Hepatocyte (in vitro differentiated cells): Measurements from ENCODE around the gene LCAT. TPM values are rescaled to one million over a fixed set of nuclear protein-coding genes. Genes with fewer than 3 reads are reported as not detected.
A peak's percentile ranks its signal among the peaks of the same experiment; 100 is the strongest.

Experiments
- DNase-seq: peaks from one replicate; pipeline ENCODE4 v3.0.0-alpha.2; 2016; ENCODE audit warnings: low spot score
- H2AFZ ChIP-seq: fragments of 200-600 bp; sonication (generic); 2 replicates; pipeline ENCODE4 v1.6.0; 2016; ENCODE audit warnings: antibody characterized with exemption, mild to moderate bottlenecking
- H3K27ac ChIP-seq: fragments of 200-600 bp; sonication (generic); 2 replicates; pipeline ENCODE4 v1.5.1; 2016; ENCODE audit warnings: mild to moderate bottlenecking
- H3K27me3 ChIP-seq: fragments of 200-600 bp; sonication (generic); 2 replicates; pipeline ENCODE4 v1.6.1; 2016
- H3K36me3 ChIP-seq: fragments of 200-600 bp; sonication (generic); replicated peaks from 2 replicates; pipeline ENCODE4 v1.5.1; 2016; ENCODE audit warnings: low read depth; ENCODE audit not compliant: insufficient read depth
- H3K4me1 ChIP-seq: fragments of 200-600 bp; sonication (generic); 2 replicates; pipeline ENCODE4 v1.5.1; 2016; ENCODE audit warnings: mild to moderate bottlenecking, moderate library complexity; ENCODE audit not compliant: insufficient read depth
- H3K4me2 ChIP-seq: fragments of 200-600 bp; sonication (generic); 2 replicates; pipeline ENCODE4 v1.6.0; 2016
- H3K4me3 ChIP-seq: fragments of 200-600 bp; sonication (generic); 2 replicates; pipeline ENCODE4 v1.5.1; 2016; ENCODE audit warnings: mild to moderate bottlenecking
- H3K79me2 ChIP-seq: fragments of 200-600 bp; sonication (generic); 2 replicates; pipeline ENCODE4 v1.6.0; 2017; ENCODE audit warnings: mild to moderate bottlenecking
- H3K9me2 ChIP-seq: fragments of 200-600 bp; sonication (generic); replicated peaks from 2 replicates; pipeline ENCODE4 v1.6.0; 2017; ENCODE audit warnings: mild to moderate bottlenecking; ENCODE audit not compliant: insufficient read depth
- H3K9me3 ChIP-seq: fragments of 200-600 bp; sonication (generic); 2 replicates; pipeline ENCODE4 v1.5.1; 2016; ENCODE audit warnings: low read depth, mild to moderate bottlenecking
- H4K20me1 ChIP-seq: fragments of 200-600 bp; sonication (generic); 2 replicates; pipeline ENCODE4 v1.6.0; 2016; ENCODE audit warnings: mild to moderate bottlenecking; ENCODE audit not compliant: insufficient read depth, poor library complexity, severe bottlenecking
- EZH2 ChIP-seq: fragments of 200-600 bp; sonication (generic); IDR thresholded peaks from 2 replicates; pipeline ENCODE4 v1.6.1; 2016; ENCODE audit warnings: antibody characterized with exemption, mild to moderate bottlenecking, borderline replicate concordance
- EZH2phosphoT487 ChIP-seq: fragments of 200-600 bp; sonication (generic); IDR thresholded peaks from one replicate; pipeline ENCODE4 v1.6.1; 2018; ENCODE audit warnings: antibody characterized with exemption, mild to moderate bottlenecking, low read depth, moderate library complexity; ENCODE audit not compliant: unreplicated experiment, severe bottlenecking
- WGBS: methylation state at CpG from one replicate; pipeline ENCODE4 v1.1.6; 2016; ENCODE audit warnings: low lambda C conversion rate; ENCODE audit errors: missing lambda C conversion rate; 5-methylcytosine and 5-hydroxymethylcytosine counted together
- polyA plus RNA-seq: library from polyadenylated mRNA; unstranded; fragments of >200 nt; fragmentation: Nextera tagmentation; extraction: Ambion mirVana; gene quantifications from 2 replicates; pipeline ENCODE4 v1.2.1, GENCODE V29; 2016
- total RNA-seq: library from RNA; depleted of rRNA; stranded (reverse); fragments of >200 nt; gene quantifications from 2 replicates; pipeline ENCODE4 v1.2.3, GENCODE V29; 2014
- TF ChIP-seq, protein P1 (sequence below): fragments of 200-600 bp; sonication (generic); IDR thresholded peaks from 2 replicates; pipeline ENCODE4 v1.5.1; 2016; ENCODE audit warnings: antibody characterized with exemption, mild to moderate bottlenecking; ENCODE audit not compliant: poor library complexity

LCAT gene
- total and polyA plus RNA-seq, 2 experiments from 2014 or later: 15.6 to 44.6 TPM

GRCh38 chr16:67934306-67935100 lies 9.4 kb downstream of the LCAT start:
- WGBS: 63% methylated on average over 13 of the region's 13 CpGs
- Histone ChIP-seq H3K4me1 (peaks cover 8% of the 10 kb centered on the region), H3K9me3 (no peaks in the 10 kb centered on the region), H3K4me2 (peak overlapping the region; percentile 86), H2AFZ (no peak overlapping the region), H4K20me1 (no peaks in the 10 kb centered on the region), H3K79me2 (peaks cover 18% of the 10 kb centered on the region), H3K9me2 (no peaks in the 10 kb centered on the region), H3K27ac (no peak overlapping the region), H3K36me3 (no peaks in the 10 kb centered on the region), H3K4me3 (peak overlapping the region; percentile 8), H3K27me3 (no peaks in the 10 kb centered on the region)
- TF ChIP-seq, protein P1, sequence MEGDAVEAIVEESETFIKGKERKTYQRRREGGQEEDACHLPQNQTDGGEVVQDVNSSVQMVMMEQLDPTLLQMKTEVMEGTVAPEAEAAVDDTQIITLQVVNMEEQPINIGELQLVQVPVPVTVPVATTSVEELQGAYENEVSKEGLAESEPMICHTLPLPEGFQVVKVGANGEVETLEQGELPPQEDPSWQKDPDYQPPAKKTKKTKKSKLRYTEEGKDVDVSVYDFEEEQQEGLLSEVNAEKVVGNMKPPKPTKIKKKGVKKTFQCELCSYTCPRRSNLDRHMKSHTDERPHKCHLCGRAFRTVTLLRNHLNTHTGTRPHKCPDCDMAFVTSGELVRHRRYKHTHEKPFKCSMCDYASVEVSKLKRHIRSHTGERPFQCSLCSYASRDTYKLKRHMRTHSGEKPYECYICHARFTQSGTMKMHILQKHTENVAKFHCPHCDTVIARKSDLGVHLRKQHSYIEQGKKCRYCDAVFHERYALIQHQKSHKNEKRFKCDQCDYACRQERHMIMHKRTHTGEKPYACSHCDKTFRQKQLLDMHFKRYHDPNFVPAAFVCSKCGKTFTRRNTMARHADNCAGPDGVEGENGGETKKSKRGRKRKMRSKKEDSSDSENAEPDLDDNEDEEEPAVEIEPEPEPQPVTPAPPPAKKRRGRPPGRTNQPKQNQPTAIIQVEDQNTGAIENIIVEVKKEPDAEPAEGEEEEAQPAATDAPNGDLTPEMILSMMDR: no peak
- TF ChIP-seq EZH2phosphoT487: no peak
- TF ChIP-seq EZH2: no peak
- DNase-seq: no peak

- TF ChIP-seq EZH2: no peak
- TF ChIP-seq EZH2phosphoT487: no peak
- TF ChIP-seq, protein P1: no peak
- Histone ChIP-seq H3K36me3 (no peaks in the 10 kb centered on the region), H4K20me1 (no peaks in the 10 kb centered on the region), H3K9me2 (no peaks in the 10 kb centered on the region), H3K4me1 (peaks cover 8% of the 10 kb centered on the region), H3K4me3 (no peak overlapping the region), H3K4me2 (no peak overlapping the region), H2AFZ (no peak overlapping the region), H3K79me2 (peaks cover 11% of the 10 kb centered on the region), H3K27ac (no peak overlapping the region), H3K9me3 (no peaks in the 10 kb centered on the region), H3K27me3 (no peaks in the 10 kb centered on the region)
- no peak for DNase-seq
- 93% methylated on average over 7 of the region's 7 CpGs for WGBS
Observed at GRCh38 chr16:67933805-67934204, 10.1 kb downstream of the LCAT start.

DNA sequence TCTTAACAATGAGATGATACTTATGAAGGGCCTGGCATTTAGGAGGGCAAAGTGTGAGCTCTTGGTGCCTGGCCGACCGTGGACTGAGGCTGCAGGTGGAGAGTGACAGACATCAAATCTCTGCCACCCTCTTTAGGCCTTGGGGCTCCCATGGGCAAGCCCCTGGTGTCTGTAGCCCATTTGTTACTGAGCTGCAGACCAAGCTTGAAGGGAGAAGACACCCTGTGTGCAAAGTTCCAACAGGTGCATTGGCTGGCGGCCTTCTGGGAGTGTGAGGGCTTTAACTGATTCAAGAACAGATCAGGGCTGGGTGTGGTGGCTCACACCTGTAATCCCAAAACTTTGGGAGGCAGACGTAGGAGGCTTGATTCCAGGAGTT lies 11.5 kb downstream of the LCAT start:
- Histone ChIP-seq H3K27me3 (no peaks in the 10 kb centered on the region), H3K36me3 (no peaks in the 10 kb centered on the region), H3K9me3 (no peaks in the 10 kb centered on the region), H3K4me1 (peaks cover 6% of the 10 kb centered on the region), H2AFZ (no peak overlapping the region), H3K4me3 (no peak overlapping the region), H3K27ac (no peak overlapping the region), H4K20me1 (no peaks in the 10 kb centered on the region), H3K9me2 (no peaks in the 10 kb centered on the region), H3K79me2 (peaks cover 4% of the 10 kb centered on the region), H3K4me2 (no peak overlapping the region)
- WGBS: 99% methylated on average over 4 of the region's 4 CpGs
- no peak for TF ChIP-seq EZH2
- no peak for DNase-seq

- Histone ChIP-seq H3K4me3 (no peak within 1 kb of the TSS), H3K4me1 (peaks cover under 1% of the 10 kb centered on the region), H3K27ac (no peak within 1 kb of the TSS), H3K36me3 (no peaks in the 10 kb centered on the region), H3K79me2 (no peaks in the 10 kb centered on the region), H3K9me2 (no peaks in the 10 kb centered on the region), H4K20me1 (no peaks in the 10 kb centered on the region), H3K9me3 (no peaks in the 10 kb centered on the region), H3K4me2 (no peak within 1 kb of the TSS), H2AFZ (no peak within 1 kb of the TSS), H3K27me3 (no peaks in the 10 kb centered on the region)
- DNase-seq: no peak
- no peak for TF ChIP-seq EZH2phosphoT487
- TF ChIP-seq EZH2: no peak
- TF ChIP-seq, protein P1: no peak
- WGBS: 89% methylated on average over 15 of the region's 15 CpGs
Observed at GRCh38 chr16:67931712-67932461, 12.0 kb downstream of the LCAT start, which contains the start of gene CTRL. CTRL (minus strand) TSS chr16:67931862; CDS start chr16:67931852, 10 bp downstream.
